ENCODE measurements around the gene CDH5. TPM values are rescaled to one million over a fixed set of nuclear protein-coding genes. Genes with fewer than 3 reads are reported as not detected.

The CDH5 gene, protein sequence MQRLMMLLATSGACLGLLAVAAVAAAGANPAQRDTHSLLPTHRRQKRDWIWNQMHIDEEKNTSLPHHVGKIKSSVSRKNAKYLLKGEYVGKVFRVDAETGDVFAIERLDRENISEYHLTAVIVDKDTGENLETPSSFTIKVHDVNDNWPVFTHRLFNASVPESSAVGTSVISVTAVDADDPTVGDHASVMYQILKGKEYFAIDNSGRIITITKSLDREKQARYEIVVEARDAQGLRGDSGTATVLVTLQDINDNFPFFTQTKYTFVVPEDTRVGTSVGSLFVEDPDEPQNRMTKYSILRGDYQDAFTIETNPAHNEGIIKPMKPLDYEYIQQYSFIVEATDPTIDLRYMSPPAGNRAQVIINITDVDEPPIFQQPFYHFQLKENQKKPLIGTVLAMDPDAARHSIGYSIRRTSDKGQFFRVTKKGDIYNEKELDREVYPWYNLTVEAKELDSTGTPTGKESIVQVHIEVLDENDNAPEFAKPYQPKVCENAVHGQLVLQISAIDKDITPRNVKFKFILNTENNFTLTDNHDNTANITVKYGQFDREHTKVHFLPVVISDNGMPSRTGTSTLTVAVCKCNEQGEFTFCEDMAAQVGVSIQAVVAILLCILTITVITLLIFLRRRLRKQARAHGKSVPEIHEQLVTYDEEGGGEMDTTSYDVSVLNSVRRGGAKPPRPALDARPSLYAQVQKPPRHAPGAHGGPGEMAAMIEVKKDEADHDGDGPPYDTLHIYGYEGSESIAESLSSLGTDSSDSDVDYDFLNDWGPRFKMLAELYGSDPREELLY
- total RNA-seq = 9.9 TPM

DNA sequence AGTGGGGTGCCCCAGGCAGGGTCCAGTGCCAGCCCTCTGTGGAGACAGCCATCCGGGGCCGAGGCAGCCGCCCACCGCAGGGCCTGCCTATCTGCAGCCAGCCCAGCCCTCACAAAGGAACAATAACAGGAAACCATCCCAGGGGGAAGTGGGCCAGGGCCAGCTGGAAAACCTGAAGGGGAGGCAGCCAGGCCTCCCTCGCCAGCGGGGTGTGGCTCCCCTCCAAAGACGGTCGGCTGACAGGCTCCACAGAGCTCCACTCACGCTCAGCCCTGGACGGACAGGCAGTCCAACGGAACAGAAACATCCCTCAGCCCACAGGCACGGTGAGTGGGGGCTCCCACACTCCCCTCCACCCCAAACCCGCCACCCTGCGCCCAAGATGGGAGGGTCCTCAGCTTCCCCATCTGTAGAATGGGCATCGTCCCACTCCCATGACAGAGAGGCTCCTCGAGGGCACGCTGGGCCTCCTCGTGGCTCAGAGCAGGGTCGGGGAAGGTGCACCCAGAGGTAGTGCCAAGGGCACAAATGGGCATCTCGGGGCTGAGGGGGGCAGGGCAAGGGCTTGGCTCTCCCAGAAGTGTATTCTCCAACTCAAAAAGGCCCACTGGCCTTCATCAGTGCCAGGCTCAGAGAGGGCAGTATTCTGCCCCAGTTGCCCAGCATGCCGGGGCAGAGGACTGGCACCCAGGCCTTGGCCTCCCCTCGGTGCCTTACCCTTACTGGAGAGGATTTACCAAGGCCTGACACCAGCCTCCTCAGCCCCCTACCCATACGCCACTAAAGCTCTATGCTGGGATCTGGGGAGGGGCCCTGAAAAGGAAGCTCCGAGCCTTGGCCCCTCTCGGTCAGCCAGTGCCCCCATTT lies at the start of gene CDH5:
TSS of gene CDH5 (plus strand) at position 259 of the 867 bp plus-strand sequence. CDS start 12,647 bp downstream, outside the sequence.

DNA sequence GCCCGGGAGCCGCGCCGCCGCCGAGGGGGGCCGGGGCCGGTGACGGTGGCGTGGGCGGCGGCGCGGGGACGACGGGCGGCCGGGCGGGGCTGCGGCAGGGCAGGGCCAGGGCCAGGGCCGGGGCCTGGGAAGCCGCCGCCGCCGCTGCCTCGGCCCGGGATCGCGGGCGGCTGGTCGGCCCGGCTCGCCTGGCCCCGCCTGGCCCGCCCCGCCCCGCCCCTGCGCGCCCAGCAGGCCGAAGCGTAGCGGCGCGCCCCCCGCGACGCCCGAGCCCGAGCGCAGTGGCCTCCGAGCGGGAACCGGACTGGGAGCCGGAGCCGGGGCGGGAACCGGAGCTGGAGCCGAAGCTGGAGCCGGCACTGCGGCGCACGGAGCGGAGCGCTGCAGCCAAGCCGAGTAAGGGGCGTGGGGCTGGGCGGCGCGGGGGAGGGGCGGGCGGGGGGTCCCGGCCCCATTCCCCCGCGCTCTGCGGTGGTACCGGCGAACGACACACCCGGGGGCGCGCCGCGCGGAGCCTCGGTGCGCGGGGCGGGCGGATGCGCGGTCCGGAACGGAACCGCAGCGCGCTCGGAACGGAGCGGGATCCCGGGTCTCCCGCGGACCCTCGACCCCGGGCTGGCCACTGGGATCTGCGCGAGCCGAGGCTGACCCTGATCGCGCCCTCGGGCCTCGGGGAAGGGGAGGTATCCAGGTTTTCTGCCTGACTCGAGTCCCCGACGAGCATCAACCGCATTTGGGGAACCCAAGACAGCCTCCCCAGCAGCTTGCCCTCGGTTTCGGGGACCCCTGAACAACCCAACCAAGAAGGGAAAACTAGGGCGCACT lies 60.8 kb downstream of the CDH5 start, which contains the start of gene BEAN1:
TSS of gene BEAN1 (plus strand) at position 260 of the 825 bp plus-strand sequence. CDS start 10,382 bp downstream, outside the sequence.

Other genes with a start within 250 kb of the CDH5 start
- 6.5 TPM for gene BEAN1, start 60.6 kb downstream of the CDH5 start, total RNA-seq
- 21.9 TPM for gene TK2, start 183.4 kb downstream of the CDH5 start, total RNA-seq
- gene CKLF, start 185.9 kb downstream of the CDH5 start, total RNA-seq = 51.7 TPM
- 5.5 TPM for gene CMTM1, start 199.7 kb downstream of the CDH5 start, total RNA-seq
- gene CMTM2, start 212.8 kb downstream of the CDH5 start, total RNA-seq = not detected
- 8.5 TPM for gene CMTM3, start 238.0 kb downstream of the CDH5 start, total RNA-seq

All from diencephalon (tissue), 1 donor.